Measurements from ENCODE around the gene MT1E.
"Not testable (repeated sequence)": the region's sequence is repeated elsewhere in the genome, so short reads cannot be mapped to it uniquely, and the experiment has no call there.

MT1E gene

DNA sequence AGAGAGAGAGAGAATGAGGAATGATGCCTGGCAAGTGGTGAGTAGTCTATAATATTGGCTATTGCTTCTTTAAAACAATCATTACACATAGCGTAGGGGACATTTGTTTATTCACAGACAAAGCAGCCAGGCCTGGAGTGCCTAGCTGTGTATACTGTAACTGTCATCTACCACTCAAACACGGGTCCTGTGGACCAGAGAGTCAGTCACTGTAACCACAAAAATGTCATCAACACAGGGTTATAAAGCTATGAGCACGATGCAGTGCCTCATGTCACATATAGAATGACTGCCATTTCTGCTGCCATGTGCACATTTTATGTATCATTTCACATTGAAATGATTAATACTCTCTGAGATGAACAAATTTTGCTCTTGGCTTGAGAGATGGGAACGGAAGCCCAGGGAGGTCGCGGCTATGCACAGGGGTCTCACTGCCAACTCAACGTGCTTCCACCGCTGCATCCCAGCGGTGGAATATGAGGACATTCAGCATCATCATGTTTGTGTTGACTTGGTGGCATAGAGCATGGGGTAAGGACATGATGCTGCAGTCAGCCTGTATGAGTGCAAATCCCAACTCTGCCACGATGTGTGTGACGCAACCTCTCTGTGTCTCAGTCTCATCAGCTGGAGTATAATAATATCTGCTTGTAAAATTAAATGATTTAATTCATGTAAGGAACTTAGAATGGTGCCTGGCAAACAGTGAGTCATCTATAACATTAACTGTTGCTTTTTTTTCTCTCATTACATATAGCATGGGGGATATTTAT lies 47.4 kb downstream of the MT1E start:
- DNase-seq: no peak

DNA sequence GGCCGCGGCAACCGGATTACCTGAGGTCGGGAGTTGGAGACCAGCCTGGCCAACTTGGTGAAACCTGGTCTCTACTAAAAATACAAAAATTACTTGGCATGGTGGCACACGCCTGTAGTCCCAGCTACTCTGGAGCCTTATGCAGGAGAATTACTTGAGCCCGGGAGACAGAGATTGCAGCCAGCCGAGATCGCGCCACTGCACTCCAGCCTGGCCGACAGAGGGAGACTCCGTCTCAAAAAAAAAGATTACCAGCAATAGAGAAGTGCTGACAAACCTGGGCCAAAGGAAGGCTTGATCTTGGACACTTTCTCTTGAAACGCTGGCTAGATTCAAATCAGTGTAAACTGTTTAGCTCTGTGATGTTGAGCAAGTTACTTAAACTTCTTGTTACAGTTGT lies 48.3 kb downstream of the MT1E start:
- DNase-seq: no peak

GRCh38 chr16:56674570-56674969 lies 49.0 kb downstream of the MT1E start:
- not testable (repeated sequence) for DNase-seq

DNA sequence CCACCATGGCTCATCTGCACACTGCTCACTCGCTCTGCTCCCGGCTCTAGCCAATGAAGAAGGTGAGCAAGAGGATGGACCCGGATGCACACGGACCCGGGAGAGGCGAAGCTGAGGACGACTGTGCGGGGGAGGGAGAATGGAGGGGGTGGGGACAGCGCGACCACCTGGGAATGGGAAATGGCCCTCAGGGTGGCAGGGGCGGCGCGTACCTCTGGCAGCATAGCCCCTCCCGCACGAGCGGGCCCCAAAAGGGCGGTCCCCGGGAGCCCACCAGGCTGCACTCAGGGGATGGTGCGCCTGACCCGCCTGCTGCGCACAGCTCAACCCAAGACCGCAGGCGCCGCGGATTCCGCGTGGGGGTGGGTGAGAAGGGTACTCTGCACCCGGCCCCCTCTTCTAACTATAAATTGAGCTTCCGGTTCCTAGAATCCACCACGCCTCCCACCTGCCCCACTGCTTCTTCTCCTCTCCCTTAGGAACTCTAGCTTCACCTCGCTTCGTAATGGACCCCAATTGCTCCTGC lies 50.2 kb downstream of the MT1E start:
- DNase-seq: no peak

Data from midbrain (tissue), 1 donor.